Kasumi-1 (cell line): Measurements from ENCODE around the gene MED13.
"Not testable (repeated sequence)": the region's sequence is repeated elsewhere in the genome, so short reads cannot be mapped to it uniquely, and the experiment has no call there.

Experiments used
- DNase-seq, 2 experiments: peaks; one replicate each; lab custom pipeline; 2025; lab: John Stamatoyannopoulos, UW

Gene MED13

DNA sequence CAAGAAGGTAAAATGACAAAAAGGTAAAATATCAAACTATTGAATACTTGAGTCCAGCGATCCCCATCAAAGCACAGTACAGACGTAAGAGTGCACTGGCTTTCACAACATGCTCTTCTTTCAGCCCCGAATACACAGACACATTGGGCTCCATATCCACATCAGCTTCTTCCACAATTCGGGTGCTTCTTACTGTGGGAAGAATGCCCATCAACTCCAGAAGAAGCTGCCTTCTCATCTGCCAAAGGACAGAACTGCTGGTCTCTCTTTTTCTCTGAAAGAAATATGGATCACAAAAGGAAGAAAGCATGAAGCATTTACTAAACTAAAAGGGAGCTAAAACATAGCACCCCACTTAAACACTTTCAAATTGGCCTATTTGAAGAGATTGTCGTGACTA is 157.7 kb downstream of the MED13 start:
- DNase-seq = no peak

DNA sequence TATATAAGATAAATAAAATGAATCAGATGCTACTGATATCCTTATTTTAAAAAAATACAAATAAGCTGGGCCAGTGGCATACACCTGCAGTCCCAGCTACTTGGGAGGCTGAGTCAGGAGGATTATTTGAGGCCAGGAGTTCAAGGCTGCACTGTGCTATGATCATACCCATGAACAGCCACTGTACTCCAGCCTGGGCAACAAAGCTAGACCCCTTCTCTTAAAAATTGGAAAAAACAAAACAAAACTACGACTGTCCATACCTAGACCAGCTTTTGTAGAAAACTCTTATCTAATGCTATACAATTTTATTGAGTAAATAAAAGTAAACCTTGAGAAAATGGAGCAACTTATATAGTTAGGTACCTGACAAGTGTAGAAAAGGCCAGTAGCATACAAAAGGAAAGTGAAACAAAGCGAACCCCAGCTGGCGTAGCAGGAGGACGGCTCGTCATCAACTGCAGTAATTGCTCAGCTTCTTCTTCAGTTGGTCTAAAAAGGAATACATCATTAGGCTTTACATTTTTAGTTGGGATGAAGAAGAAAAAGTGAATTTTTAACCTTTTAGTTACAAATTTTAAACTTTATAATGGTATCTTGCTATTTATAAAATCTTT is 160.9 kb downstream of the MED13 start:
- no peak for DNase-seq

DNA sequence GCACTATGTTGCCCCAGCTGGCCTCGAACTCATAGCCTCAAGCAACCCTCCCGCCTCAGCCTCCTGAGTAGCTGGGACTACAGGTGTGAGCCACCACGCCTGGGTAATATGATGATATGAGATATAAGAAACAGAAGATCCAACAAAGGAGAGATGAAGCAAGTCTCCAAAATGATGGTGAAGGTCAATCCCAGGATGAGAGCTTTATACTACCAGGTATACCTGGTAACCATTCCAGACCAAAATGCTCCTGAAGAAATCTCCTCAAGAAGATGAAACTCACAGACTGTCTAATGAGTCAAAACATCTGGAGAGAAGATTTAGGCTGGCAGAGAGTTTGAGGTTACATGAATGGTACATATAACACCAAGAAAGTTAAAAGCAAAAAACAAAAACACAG is 161.8 kb downstream of the MED13 start:
- DNase-seq = no peak

DNA sequence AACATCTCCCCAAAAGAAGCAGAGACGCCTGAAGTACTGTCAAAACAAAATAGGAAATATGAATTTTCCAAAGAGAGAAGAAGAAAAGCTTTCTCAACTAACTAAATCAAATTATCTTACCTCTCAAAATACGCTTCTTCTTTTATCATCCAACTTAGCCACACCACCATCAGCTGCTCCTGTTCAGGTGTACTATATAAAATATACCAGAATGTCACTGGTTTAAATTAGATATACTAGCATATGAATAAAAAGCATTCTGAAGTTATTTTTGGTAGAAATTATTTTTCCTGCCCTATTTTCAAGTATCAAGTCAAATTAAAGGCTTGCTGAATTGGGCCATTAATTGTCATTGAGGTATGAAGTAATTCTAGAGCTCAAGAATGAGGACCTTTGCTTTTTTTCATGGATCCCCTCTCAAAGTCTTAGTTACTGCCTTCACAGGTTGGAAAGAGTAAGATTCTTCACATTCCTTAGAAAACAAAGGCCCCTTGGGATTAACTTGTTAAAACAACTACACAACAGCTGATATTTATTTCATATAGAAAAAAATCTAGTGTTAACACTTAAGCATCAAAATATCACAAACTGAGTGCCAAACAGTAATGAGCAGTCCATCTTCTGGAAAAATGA is 167.4 kb downstream of the MED13 start:
- no peak for DNase-seq

DNA sequence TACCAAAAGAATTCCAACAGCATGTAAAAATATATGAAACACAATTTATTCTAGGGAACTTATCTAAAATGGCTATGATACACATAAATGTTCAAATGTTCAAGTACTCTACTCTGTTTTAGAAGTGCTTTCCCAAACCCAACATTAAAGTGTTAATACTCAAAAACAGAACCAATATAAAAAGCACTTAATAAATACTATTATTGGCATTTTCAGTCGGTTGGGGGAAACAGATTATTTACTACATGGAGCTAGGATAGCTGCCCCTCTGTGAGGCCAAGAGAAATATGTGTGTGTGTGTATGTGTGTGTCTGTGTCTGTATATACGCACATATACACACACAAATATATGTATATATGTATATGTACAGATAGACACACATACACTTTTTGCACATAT is 169.7 kb downstream of the MED13 start:
- DNase-seq = no peak

DNA sequence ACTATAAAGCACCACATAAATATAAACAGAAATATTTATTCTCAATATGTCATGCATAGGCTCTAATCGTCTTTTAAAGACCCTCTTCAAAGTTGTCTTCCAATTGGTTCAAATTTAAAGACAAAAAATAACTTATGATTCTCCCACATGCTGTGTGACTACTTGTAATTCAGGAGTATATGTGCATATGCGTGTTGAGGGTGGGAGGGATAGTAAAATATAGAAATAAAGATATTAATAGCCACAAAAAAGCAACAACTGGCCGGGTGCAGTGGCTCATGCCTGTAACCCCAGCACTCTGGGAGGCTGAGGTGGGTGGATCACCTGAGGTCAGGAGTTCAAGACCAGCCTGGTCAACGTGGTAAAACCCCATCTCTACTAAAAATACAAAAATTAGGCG is 170.8 kb downstream of the MED13 start:
- not testable (repeated sequence) for DNase-seq
